Left ventricle myocardium inferior (tissue), 1 donor: ENCODE measurements around the gene KCNQ1. TPM values are rescaled to one million over a fixed set of nuclear protein-coding genes. Genes with fewer than 3 reads are reported as not detected.

Experiments
- DNase-seq: peaks from one replicate; pipeline ENCODE4 v3.0.0-alpha.2; 2020
- H3K27ac ChIP-seq: fragments of 200-600 bp; replicated peaks from 2 replicates; pipeline ENCODE4 v1.8.0; 2021
- H3K27me3 ChIP-seq: fragments of 200-600 bp; 2 replicates; pipeline ENCODE4 v1.8.0; 2021; ENCODE audit warnings: low read depth
- H3K36me3 ChIP-seq: fragments of 200-600 bp; 2 replicates; pipeline ENCODE4 v1.8.0; 2021
- H3K4me1 ChIP-seq: fragments of 200-600 bp; 2 replicates; pipeline ENCODE4 v1.8.0; 2021
- H3K4me3 ChIP-seq: fragments of 200-600 bp; 2 replicates; pipeline ENCODE4 v1.8.0; 2021; ENCODE audit warnings: mild to moderate bottlenecking, moderate library complexity
- H3K9me3 ChIP-seq: fragments of 200-600 bp; replicated peaks from 2 replicates; pipeline ENCODE4 v1.8.0; 2021
- intact Hi-C: fragments of 100-400 bp; cut with micrococcal nuclease; formaldehyde crosslinking; loops from one replicate; pipeline ENCODE4 v1.11.0; 2022
- total RNA-seq: library from RNA; stranded (reverse); fragmentation: NEBNext Ultra II Directional; extraction: Animal tissue kit (Norgen Biotek cat#: 25700); gene quantifications from one replicate; pipeline ENCODE4 v1.2.1, GENCODE V29; 2021
- TF ChIP-seq, protein P1 (sequence below): fragments of 200-600 bp; IDR thresholded peaks from 2 replicates; pipeline ENCODE4 v1.8.0; 2021; ENCODE audit warnings: antibody characterized with exemption, mild to moderate bottlenecking, borderline replicate concordance
- donor health status: DM: no; HTN: yes; CAD: no; lungs with severe emphysema.

The KCNQ1 gene
- total RNA-seq, 1 donor from 2014 or later = 41.8 TPM

DNA sequence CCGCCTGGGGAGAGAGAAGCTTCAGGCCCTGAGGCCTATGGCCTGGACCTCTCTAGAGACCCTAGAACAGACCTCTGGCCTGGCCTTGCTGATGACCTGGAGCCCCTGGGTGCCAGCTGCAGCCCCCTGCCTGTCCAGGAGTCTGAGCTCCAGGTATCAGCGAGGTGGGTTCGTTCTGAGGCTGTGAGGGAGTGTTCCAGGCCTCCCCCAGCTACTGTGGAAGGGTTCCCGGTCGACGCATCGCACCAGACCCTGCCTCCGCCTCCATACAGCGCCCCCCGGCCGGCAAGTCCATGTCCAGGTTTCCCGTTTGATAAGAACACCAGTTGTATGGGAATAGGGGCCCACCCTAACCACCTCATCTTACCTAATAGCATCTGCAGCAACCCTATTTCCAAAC is 111.1 kb downstream of the KCNQ1 start:
- Histone ChIP-seq H3K36me3 (no peaks in the 10 kb centered on the region), H3K27ac (no peak overlapping the region), H3K4me1 (peaks cover 9% of the 10 kb centered on the region), H3K9me3 (peaks cover 3% of the 10 kb centered on the region), H3K27me3 (no peaks in the 10 kb centered on the region), H3K4me3 (no peak overlapping the region)
- no peak for DNase-seq
- TF ChIP-seq, protein P1, sequence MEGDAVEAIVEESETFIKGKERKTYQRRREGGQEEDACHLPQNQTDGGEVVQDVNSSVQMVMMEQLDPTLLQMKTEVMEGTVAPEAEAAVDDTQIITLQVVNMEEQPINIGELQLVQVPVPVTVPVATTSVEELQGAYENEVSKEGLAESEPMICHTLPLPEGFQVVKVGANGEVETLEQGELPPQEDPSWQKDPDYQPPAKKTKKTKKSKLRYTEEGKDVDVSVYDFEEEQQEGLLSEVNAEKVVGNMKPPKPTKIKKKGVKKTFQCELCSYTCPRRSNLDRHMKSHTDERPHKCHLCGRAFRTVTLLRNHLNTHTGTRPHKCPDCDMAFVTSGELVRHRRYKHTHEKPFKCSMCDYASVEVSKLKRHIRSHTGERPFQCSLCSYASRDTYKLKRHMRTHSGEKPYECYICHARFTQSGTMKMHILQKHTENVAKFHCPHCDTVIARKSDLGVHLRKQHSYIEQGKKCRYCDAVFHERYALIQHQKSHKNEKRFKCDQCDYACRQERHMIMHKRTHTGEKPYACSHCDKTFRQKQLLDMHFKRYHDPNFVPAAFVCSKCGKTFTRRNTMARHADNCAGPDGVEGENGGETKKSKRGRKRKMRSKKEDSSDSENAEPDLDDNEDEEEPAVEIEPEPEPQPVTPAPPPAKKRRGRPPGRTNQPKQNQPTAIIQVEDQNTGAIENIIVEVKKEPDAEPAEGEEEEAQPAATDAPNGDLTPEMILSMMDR = no peak
- intact Hi-C loops = loop anchor here (10.0 kb wide), 1 partner anchor 49 kb away; no protein-coding TSS in a partner anchor

DNA sequence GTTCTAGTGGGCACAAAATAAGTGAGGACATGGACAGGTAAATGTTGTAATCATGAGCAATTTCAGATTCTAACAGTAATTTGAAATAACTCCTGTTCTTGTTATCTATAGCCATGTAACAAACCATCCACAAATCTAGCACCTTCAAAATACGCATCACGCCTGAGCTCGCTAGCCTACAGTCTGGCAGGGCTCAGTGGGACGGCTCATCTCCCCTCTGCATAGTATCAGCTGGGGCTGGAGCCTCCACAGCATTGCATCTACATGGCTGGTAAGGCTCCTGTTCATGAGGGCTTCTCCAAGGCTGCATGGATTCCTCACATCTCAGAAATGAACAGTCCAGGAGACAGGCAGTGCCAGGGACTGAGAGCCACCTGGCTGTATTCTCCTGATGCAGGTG is 112.6 kb downstream of the KCNQ1 start:
- intact Hi-C loops = loop anchor here (10.0 kb wide), 1 partner anchor 47 kb away; no protein-coding TSS in a partner anchor
- no peak for DNase-seq

DNA sequence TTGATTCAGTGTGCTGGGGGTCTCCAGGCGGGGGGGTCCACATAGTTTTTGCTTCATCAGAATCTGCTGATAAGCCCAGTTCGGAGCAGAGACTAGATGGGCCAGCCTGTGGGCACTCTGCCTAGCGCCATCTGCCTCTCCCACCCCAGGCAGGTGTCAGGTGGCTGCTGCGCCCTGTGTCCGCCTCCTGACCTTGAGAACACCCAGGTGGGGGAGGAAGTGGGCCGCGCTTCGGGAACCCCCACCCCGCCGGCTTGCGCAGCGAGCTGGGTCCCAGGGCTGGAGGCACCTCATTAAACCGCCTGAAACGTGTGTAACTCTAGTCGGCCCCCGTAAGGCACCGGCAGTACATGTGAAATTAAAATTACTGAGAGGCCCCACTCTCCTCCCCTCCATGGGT is 113.6 kb downstream of the KCNQ1 start:
- Histone ChIP-seq H3K9me3 (peaks cover 3% of the 10 kb centered on the region), H3K27me3 (no peaks in the 10 kb centered on the region), H3K4me3 (no peak overlapping the region), H3K4me1 (peaks cover 20% of the 10 kb centered on the region), H3K36me3 (no peaks in the 10 kb centered on the region), H3K27ac (no peak overlapping the region)
- TF ChIP-seq, protein P1 = no peak
- peak; percentile 6 for DNase-seq
- intact Hi-C loops = loop anchor here (10.0 kb wide), 1 partner anchor 46 kb away; no protein-coding TSS in a partner anchor

More for the DNA sequence above, 112.6 kb downstream of the KCNQ1 start:
- Histone ChIP-seq H3K4me1 (peaks cover 19% of the 10 kb centered on the region), H3K36me3 (no peaks in the 10 kb centered on the region), H3K27me3 (no peaks in the 10 kb centered on the region), H3K27ac (no peak overlapping the region), H3K4me3 (no peak overlapping the region), H3K9me3 (peaks cover 3% of the 10 kb centered on the region)
- TF ChIP-seq, protein P1 = no peak

DNA sequence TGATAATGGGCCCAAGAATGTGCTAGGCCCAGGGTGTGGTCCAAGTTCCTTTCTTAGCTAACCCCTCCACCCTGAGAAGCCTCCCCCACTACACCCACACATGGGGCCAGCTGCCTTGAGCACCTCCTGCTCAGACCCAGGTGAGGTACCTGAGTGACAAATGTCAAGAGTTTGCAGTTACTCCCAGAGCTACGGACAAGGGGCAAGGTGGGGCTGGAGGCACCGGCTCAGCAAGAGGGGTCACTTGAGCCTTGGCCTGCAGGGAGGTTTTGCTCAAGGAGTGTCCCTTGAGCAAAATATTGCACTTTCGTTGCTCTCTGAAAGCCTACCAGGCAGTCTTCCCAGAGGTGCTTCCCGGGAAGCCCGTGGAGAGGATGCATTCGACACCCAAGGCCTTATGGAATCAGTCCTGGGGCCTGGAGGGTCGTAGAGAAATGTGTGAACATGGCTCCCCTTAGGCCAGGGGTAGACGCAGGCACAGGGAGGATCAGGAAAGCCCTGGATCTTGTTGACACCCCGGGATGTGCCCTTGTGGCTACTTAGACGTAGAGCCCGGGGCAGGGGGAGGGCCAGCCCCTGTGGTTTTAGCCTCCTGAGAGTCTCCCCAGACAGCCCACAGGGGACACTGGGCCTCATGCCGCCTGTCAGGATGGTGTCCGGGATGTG is 114.2 kb downstream of the KCNQ1 start:
- no peaks in the 10 kb centered on the region for H3K27me3 ChIP-seq
- DNase-seq = no peak
- H3K4me1 ChIP-seq = peaks cover 20% of the 10 kb centered on the region

DNA sequence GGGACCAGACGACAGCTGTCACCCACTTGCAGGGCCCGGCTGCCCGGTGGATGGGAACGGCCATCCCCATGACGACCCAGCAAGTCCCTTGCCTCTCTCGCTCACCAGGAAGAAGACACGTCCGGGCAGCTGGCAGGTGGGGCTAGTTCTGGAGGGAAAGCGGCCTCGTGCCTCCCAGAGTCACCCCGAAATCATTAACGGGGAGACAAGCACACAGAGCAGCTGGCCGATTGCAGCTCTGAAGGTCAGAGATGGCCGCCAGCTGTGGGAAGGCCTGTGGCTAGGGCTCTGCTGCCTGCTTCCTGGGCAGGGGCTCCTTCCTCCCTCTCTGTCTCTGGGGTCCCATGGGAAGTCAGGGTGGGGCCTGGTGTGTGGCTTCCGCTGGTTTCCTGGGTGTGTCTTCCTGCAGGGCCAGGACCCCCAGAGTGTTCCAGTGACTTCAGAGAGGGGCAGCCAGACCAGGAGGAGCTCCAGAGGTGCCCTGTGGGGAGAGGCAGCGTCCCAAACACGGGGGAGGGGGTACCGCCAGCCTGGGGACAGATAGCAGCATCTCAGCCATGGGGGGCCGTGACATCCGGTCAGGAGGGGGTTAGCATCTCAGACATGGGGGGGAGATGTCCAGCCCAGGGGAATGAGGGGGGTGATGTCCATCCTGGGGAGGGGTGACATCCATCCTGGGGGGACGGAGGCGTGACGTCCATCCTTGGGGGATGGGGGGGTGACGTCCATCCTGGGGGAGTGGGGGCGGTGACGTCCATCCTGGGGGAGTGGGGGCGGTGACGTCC is 114.9 kb downstream of the KCNQ1 start:
- Histone ChIP-seq H3K4me3 (no peak overlapping the region), H3K4me1 (peaks cover 20% of the 10 kb centered on the region), H3K9me3 (peaks cover 3% of the 10 kb centered on the region), H3K27me3 (no peaks in the 10 kb centered on the region), H3K27ac (no peak overlapping the region), H3K36me3 (no peaks in the 10 kb centered on the region)
- TF ChIP-seq, protein P1 = no peak
- peak; percentile 11 for DNase-seq
- intact Hi-C loops = loop anchor here (10.0 kb wide), 1 partner anchor 45 kb away; no protein-coding TSS in a partner anchor

More for the DNA sequence above, 114.2 kb downstream of the KCNQ1 start:
- Histone ChIP-seq H3K36me3 (no peaks in the 10 kb centered on the region), H3K9me3 (peaks cover 3% of the 10 kb centered on the region), H3K4me3 (no peak overlapping the region), H3K27ac (no peak overlapping the region)
- TF ChIP-seq, protein P1 = no peak
- intact Hi-C loops = loop anchor here (10.0 kb wide), 1 partner anchor 46 kb away; no protein-coding TSS in a partner anchor
